Measurements from ENCODE around the gene TRA2B. TPM values are rescaled to one million over a fixed set of nuclear protein-coding genes. Genes with fewer than 3 reads are reported as not detected.

The TRA2B gene
- total RNA-seq, 1 experiment from 2014 or later: 238 TPM

GRCh38 chr3:185867650-185868049 lies 70.2 kb downstream of the TRA2B start:
- Mint-ChIP-seq H3K4me1 (ENCODE audit: low read depth, unreplicated experiment) (no peaks in the 10 kb centered on the region), H3K27me3 (ENCODE audit: unreplicated experiment) (no peaks in the 10 kb centered on the region), H3K9me3 (ENCODE audit: low read depth, unreplicated experiment) (no peaks in the 10 kb centered on the region), H3K36me3 (ENCODE audit: insufficient read depth, unreplicated experiment) (no peaks in the 10 kb centered on the region), H3K27ac (ENCODE audit: unreplicated experiment) (no peak overlapping the region), H3K4me3 (ENCODE audit: low read depth, unreplicated experiment) (no peak overlapping the region)
- BruUV-seq (replicated peaks): no TSS peak
- CTCF ChIA-PET: interaction anchor here (0.6 to 0.7 kb wide), 2 partner anchors 32 to 45 kb away, joined by 3 to 8 read pairs; no protein-coding TSS in a partner anchor
- DNase-seq: no peak
- TF ChIP-seq CTCF (IDR thresholded peaks at IDR 0.05; ENCODE audit: unreplicated experiment): no peak
- intact Hi-C loops (cut with micrococcal nuclease; ENCODE audit: unreplicated experiment): no loop called here

- CTCF ChIA-PET: interaction anchor here (0.6 kb wide), 1 partner anchor 1691 kb away, joined by 3 read pairs; no protein-coding TSS in a partner anchor
- BruUV-seq (replicated peaks): no TSS peak
Observed at GRCh38 chr3:185866995-185867394, 70.8 kb downstream of the TRA2B start.

GRCh38 chr3:185866555-185866954 lies 71.3 kb downstream of the TRA2B start:
- Mint-ChIP-seq H3K27ac (ENCODE audit: unreplicated experiment) (no peak overlapping the region), H3K9me3 (ENCODE audit: low read depth, unreplicated experiment) (no peaks in the 10 kb centered on the region), H3K4me1 (ENCODE audit: low read depth, unreplicated experiment) (no peaks in the 10 kb centered on the region), H3K27me3 (ENCODE audit: unreplicated experiment) (no peaks in the 10 kb centered on the region), H3K4me3 (ENCODE audit: low read depth, unreplicated experiment) (no peak overlapping the region), H3K36me3 (ENCODE audit: insufficient read depth, unreplicated experiment) (no peaks in the 10 kb centered on the region)
- CTCF ChIA-PET: interaction anchor here (0.6 kb wide), 1 partner anchor 1690 kb away, joined by 3 read pairs; no protein-coding TSS in a partner anchor
- intact Hi-C loops (cut with micrococcal nuclease; ENCODE audit: unreplicated experiment): no loop called here
- BruUV-seq (replicated peaks): no TSS peak
- TF ChIP-seq CTCF (IDR thresholded peaks at IDR 0.05; ENCODE audit: unreplicated experiment): no peak
- DNase-seq: no peak

More at GRCh38 chr3:185866995-185867394, 70.8 kb downstream of the TRA2B start:
- intact Hi-C loops (cut with micrococcal nuclease; ENCODE audit: unreplicated experiment): no loop called here
- H3K4me1 Mint-ChIP-seq (ENCODE audit: low read depth, unreplicated experiment): no peaks in the 10 kb centered on the region
- H3K27me3 Mint-ChIP-seq (ENCODE audit: unreplicated experiment): no peaks in the 10 kb centered on the region
- H3K36me3 Mint-ChIP-seq (ENCODE audit: insufficient read depth, unreplicated experiment): no peaks in the 10 kb centered on the region
- H3K9me3 Mint-ChIP-seq (ENCODE audit: low read depth, unreplicated experiment): no peaks in the 10 kb centered on the region
- DNase-seq: no peak
- TF ChIP-seq CTCF (IDR thresholded peaks at IDR 0.05; ENCODE audit: unreplicated experiment): no peak
- H3K27ac Mint-ChIP-seq (ENCODE audit: unreplicated experiment): no peak overlapping the region
- H3K4me3 Mint-ChIP-seq (ENCODE audit: low read depth, unreplicated experiment): no peak overlapping the region

Other genes with a start within 250 kb of the TRA2B start
- gene IGF2BP2, start 113.0 kb downstream of the TRA2B start, total RNA-seq (2022): 150 and 156 TPM in 2 replicates
- gene ETV5, start 171.1 kb upstream of the TRA2B start, total RNA-seq (2022): 95.9 and 108 TPM in 2 replicates

Measured in Calu3 (cell line).